Mucosa of descending colon (tissue), 3 donors: ENCODE measurements around the gene TAF3. TPM values are rescaled to one million over a fixed set of nuclear protein-coding genes. Genes with fewer than 3 reads are reported as not detected.

Experiments
- ATAC-seq: fragments of 200-7000 bp; cut with Tn5 transposase; one replicate; pipeline ENCODE4 v1.9.1; 2020; ENCODE audit warnings: mild to moderate bottlenecking, moderate library complexity
- DNase-seq, 3 donors: peaks; one replicate each; pipeline ENCODE4 v3.0.0-alpha.2; 2020
- H3K36me3 ChIP-seq: fragments of 200-600 bp; one replicate; pipeline ENCODE4 v1.8.0; 2021; ENCODE audit warnings: low read depth, mild to moderate bottlenecking
- H3K4me1 ChIP-seq: fragments of 200-600 bp; one replicate; pipeline ENCODE4 v1.8.0; 2021; ENCODE audit warnings: low read depth, mild to moderate bottlenecking
- H3K4me3 ChIP-seq: fragments of 200-600 bp; one replicate; pipeline ENCODE4 v1.8.0; 2021; ENCODE audit warnings: mild to moderate bottlenecking
- H3K9me3 ChIP-seq: fragments of 200-600 bp; one replicate; pipeline ENCODE4 v1.8.0; 2021; ENCODE audit warnings: mild to moderate bottlenecking
- CTCF ChIP-seq: fragments of 200-600 bp; IDR thresholded peaks from one replicate; pipeline ENCODE4 v1.8.0; 2022; ENCODE audit warnings: antibody characterized with exemption, mild to moderate bottlenecking
- intact Hi-C, 2 donors: fragments of 100-400 bp; cut with DNase I in 1 of 2; cut with micrococcal nuclease in 1 of 2; formaldehyde crosslinking; loops; one replicate each; pipeline versions ENCODE4 v1.11.0 to v1.11.1; 2022; cut with DNase I, micrococcal nuclease
- total RNA-seq, 3 donors: library from RNA; stranded (reverse); fragmentation: NEBNext Ultra II Directional in 2 of 3; extraction: Animal tissue kit (Norgen Biotek cat#: 25700) in 2 of 3; gene quantifications; one replicate each; pipeline versions ENCODE4 v1.2.1 to v1.2.4, GENCODE V29; 2021 to 2023
- donor health status: DM: no; HTN: no; CAD: no; lungs with moderate emphysema.
- donor health status: DM: no; HTN: no; CAD: no.
- donor health status: DM: no; HTN: yes; CAD: no.

The TAF3 gene
- total RNA-seq, 3 donors from 2014 or later: 5.5 to 17.2 (median 6.0) TPM

- Histone ChIP-seq H3K4me3 (no peak overlapping the region), H3K4me1 (no peaks in the 10 kb centered on the region), H3K9me3 (no peaks in the 10 kb centered on the region), H3K36me3 (no peaks in the 10 kb centered on the region)
- no peak for ATAC-seq
- DNase-seq: no peak
- intact Hi-C loops: no loop called here
- no peak for TF ChIP-seq CTCF
Observed at GRCh38 chr10:7902413-7902812, 84.1 kb downstream of the TAF3 start.

- Histone ChIP-seq H3K36me3 (no peaks in the 10 kb centered on the region), H3K4me1 (no peaks in the 10 kb centered on the region), H3K9me3 (no peaks in the 10 kb centered on the region), H3K4me3 (no peak overlapping the region)
- DNase-seq (no peak), ATAC-seq (no peak)
- no peak for TF ChIP-seq CTCF
- intact Hi-C loops: no loop called here
Observed at GRCh38 chr10:7903851-7904250, 85.5 kb downstream of the TAF3 start.

- Histone ChIP-seq H3K4me3 (no peak overlapping the region), H3K4me1 (no peaks in the 10 kb centered on the region), H3K36me3 (no peaks in the 10 kb centered on the region), H3K9me3 (no peaks in the 10 kb centered on the region)
- no peak for ATAC-seq
- intact Hi-C loops: no loop called here
- no peak for DNase-seq
- TF ChIP-seq CTCF: no peak
Observed at GRCh38 chr10:7906128-7906527, 87.8 kb downstream of the TAF3 start.

GRCh38 chr10:7908541-7909210 lies 90.4 kb downstream of the TAF3 start:
- intact Hi-C loops: no loop called here
- DNase-seq: no peak

GRCh38 chr10:7913126-7913872 lies 95.0 kb downstream of the TAF3 start:
- H3K9me3 ChIP-seq: no peaks in the 10 kb centered on the region
- ATAC-seq (no peak), DNase-seq (no peak)
- no peaks in the 10 kb centered on the region for H3K4me1 ChIP-seq
- intact Hi-C loops: no loop called here
- TF ChIP-seq CTCF: no peak
- no peaks in the 10 kb centered on the region for H3K36me3 ChIP-seq
- no peak overlapping the region for H3K4me3 ChIP-seq

More at GRCh38 chr10:7908541-7909210, 90.4 kb downstream of the TAF3 start:
- no peak for TF ChIP-seq CTCF
- Histone ChIP-seq H3K4me1 (no peaks in the 10 kb centered on the region), H3K36me3 (no peaks in the 10 kb centered on the region), H3K4me3 (no peak overlapping the region), H3K9me3 (no peaks in the 10 kb centered on the region)
- ATAC-seq: no peak
